Left cardiac atrium (tissue), 4 donors: ENCODE data around the gene TMEM181. TPM values are rescaled to one million over a fixed set of nuclear protein-coding genes. Genes with fewer than 3 reads are reported as not detected.
"Not testable (repeated sequence)": the region's sequence is repeated elsewhere in the genome, so short reads cannot be mapped to it uniquely, and the experiment has no call there.

Experiments
- ATAC-seq, 2 donors: fragments of 200-7000 bp; cut with Tn5 transposase; one replicate each; pipeline ENCODE4 v1.9.1; 2020; ENCODE audit warnings: mild to moderate bottlenecking in 2 of 2, moderate library complexity in 2 of 2
- DNase-seq: peaks from one replicate; pipeline ENCODE4 v3.0.0-alpha.2; 2020
- intact Hi-C, 2 donors: fragments of 100-400 bp; cut with DNase I; formaldehyde crosslinking; loops; one replicate each; pipeline versions ENCODE4 v1.14.1 to v1.15.1; 2022 to 2023
- microRNA-seq, 2 donors: library from miRNA; unstranded; fragments of <30 nt; microRNA quantifications; one replicate each; pipeline ENCODE4 v1.2.0, GENCODE V29; 2020
- total RNA-seq, 2 donors: library from RNA; stranded (reverse); fragmentation: NEBNext Ultra II Directional; extraction: Animal tissue kit (Norgen Biotek cat#: 25700); gene quantifications; one replicate each; pipeline ENCODE4 v1.2.1, GENCODE V29; 2021
- donor health status: DM: no; HTN: yes; CAD: no.
- donor health status: DM: no; HTN: yes; CAD: no; lungs with severe emphysema.
- donor health status: DM: yes; HTN: yes; CAD: no.
- donor health status: Dilated cardiomyopathy.

The TMEM181 gene
- total RNA-seq, 2 donors from 2014 or later, result 12.5 to 13.8 TPM

- no peak for DNase-seq
- peak; percentile 75 to 77 for ATAC-seq
- intact Hi-C loops, result no loop called here
Observed at GRCh38 chr6:158666628-158667359, 106.9 kb downstream of the TMEM181 start.

GRCh38 chr6:158667360-158667981, 107.6 kb downstream of the TMEM181 start:
- intact Hi-C loops, result no loop called here
- ATAC-seq (no peak), DNase-seq (no peak)

- DNase-seq (no peak), ATAC-seq (no peak)
- intact Hi-C loops, result no loop called here
Observed at GRCh38 chr6:158668707-158669103, 108.8 kb downstream of the TMEM181 start.

GRCh38 chr6:158669145-158670035, 109.5 kb downstream of the TMEM181 start:
- DNase-seq (no peak), ATAC-seq (no peak)
- intact Hi-C loops, result no loop called here

GRCh38 chr6:158672119-158672518, 112.2 kb downstream of the TMEM181 start:
- intact Hi-C loops, ATAC-seq: not testable (repeated sequence)

GRCh38 chr6:158672726-158673125, 112.8 kb downstream of the TMEM181 start:
- DNase-seq (no peak), ATAC-seq (no peak)

More at GRCh38 chr6:158672119-158672518, 112.2 kb downstream of the TMEM181 start:
- DNase-seq, result not testable (repeated sequence)

GRCh38 chr6:158674342-158675131, 114.6 kb downstream of the TMEM181 start:
- DNase-seq (no peak), ATAC-seq (no peak)
- intact Hi-C loops, result no loop called here

More at GRCh38 chr6:158672726-158673125, 112.8 kb downstream of the TMEM181 start:
- intact Hi-C loops, result no loop called here

- intact Hi-C loops, ATAC-seq, DNase-seq: not testable (repeated sequence)
Observed at GRCh38 chr6:158677094-158677493, 117.2 kb downstream of the TMEM181 start.

- no peak for DNase-seq
- intact Hi-C loops, result no loop called here
- no peak for ATAC-seq
Observed at GRCh38 chr6:158677906-158678578, 118.2 kb downstream of the TMEM181 start.

GRCh38 chr6:158680015-158680414, 120.1 kb downstream of the TMEM181 start:
- no peak for DNase-seq
- intact Hi-C loops, result no loop called here
- ATAC-seq, result no peak

- intact Hi-C loops, result no loop called here
- DNase-seq (no peak), ATAC-seq (no peak)
Observed at GRCh38 chr6:158680481-158680880, 120.6 kb downstream of the TMEM181 start.

- DNase-seq, result no peak
- intact Hi-C loops, result no loop called here
- no peak for ATAC-seq
Observed at GRCh38 chr6:158684311-158684710, 124.4 kb downstream of the TMEM181 start.

- ATAC-seq, result no peak
- intact Hi-C loops, result no loop called here
- no peak for DNase-seq
Observed at GRCh38 chr6:158684745-158685324, 124.9 kb downstream of the TMEM181 start.

Small RNA genes within 50 kb of the gene (microRNA-seq; reads per million reads assigned to microRNA genes)
- 0 reads per million in 2 donors for gene MIR7161

Other genes with a start within 250 kb of the TMEM181 start
- 100 to 1,000 TPM; 123 to 159 TPM for gene TULP4, start 247.6 kb upstream of the TMEM181 start, total RNA-seq
- 10 to 100 TPM; 73.6 to 90.6 TPM for gene DYNLT1, start 84.7 kb downstream of the TMEM181 start, total RNA-seq
- 1 to 10 TPM; 3.7 to 4.4 TPM for gene SYTL3, start 90.0 kb downstream of the TMEM181 start, total RNA-seq